NB4 (cell line): ENCODE measurements around the gene NAA40.

ENCODE experiments used
- POLR2A ChIP-seq: IDR thresholded peaks from 2 replicates; pipeline ENCODE4 v1.6.1; 2011; ENCODE audit warnings: mild to moderate bottlenecking; ENCODE audit not compliant: insufficient read length; ENCODE audit errors: extremely low read depth
- TF ChIP-seq, protein P1 (sequence below): IDR thresholded peaks from one replicate; pipeline ENCODE4 v1.5.1; 2012; ENCODE audit warnings: low read depth, low read length
- TF ChIP-seq, protein P2 (sequence below): IDR thresholded peaks from 2 replicates; pipeline ENCODE4 v1.6.1; 2011; ENCODE audit warnings: low read depth, low read length

DNA sequence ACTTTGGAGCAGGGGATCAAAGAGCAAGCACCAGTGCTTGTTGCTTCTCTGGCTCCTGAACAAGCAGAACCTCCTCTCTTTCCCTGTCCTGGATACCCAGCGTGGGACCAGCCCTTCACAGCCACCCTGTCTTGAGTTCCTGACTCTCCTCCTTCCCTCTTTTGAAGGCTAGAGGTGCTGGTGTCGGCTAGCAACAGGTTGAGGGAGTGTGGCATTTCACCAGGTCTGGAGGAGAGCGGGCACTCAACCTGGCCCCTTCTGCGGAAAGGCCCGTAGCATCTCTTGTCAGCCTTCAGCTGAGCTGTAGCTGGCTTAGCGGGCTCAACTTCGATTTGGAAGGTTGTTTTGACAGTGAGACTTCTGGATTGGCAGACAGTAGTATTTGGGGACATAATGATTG lies 48.4 kb upstream of the NAA40 start:
- TF ChIP-seq, protein P1, sequence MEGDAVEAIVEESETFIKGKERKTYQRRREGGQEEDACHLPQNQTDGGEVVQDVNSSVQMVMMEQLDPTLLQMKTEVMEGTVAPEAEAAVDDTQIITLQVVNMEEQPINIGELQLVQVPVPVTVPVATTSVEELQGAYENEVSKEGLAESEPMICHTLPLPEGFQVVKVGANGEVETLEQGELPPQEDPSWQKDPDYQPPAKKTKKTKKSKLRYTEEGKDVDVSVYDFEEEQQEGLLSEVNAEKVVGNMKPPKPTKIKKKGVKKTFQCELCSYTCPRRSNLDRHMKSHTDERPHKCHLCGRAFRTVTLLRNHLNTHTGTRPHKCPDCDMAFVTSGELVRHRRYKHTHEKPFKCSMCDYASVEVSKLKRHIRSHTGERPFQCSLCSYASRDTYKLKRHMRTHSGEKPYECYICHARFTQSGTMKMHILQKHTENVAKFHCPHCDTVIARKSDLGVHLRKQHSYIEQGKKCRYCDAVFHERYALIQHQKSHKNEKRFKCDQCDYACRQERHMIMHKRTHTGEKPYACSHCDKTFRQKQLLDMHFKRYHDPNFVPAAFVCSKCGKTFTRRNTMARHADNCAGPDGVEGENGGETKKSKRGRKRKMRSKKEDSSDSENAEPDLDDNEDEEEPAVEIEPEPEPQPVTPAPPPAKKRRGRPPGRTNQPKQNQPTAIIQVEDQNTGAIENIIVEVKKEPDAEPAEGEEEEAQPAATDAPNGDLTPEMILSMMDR = no peak
- no peak for TF ChIP-seq POLR2A
- TF ChIP-seq, protein P2, sequence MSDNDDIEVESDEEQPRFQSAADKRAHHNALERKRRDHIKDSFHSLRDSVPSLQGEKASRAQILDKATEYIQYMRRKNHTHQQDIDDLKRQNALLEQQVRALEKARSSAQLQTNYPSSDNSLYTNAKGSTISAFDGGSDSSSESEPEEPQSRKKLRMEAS = no peak
